HuH-7.5 (cell line): ENCODE results near the gene CAB39L.
"Not testable (repeated sequence)": the region's sequence is repeated elsewhere in the genome, so short reads cannot be mapped to it uniquely, and the experiment has no call there.

Experiments used
- DNase-seq: peaks from one replicate; pipeline ENCODE4 v3.0.0; 2011; ENCODE audit warnings: low spot score

Gene CAB39L

DNA sequence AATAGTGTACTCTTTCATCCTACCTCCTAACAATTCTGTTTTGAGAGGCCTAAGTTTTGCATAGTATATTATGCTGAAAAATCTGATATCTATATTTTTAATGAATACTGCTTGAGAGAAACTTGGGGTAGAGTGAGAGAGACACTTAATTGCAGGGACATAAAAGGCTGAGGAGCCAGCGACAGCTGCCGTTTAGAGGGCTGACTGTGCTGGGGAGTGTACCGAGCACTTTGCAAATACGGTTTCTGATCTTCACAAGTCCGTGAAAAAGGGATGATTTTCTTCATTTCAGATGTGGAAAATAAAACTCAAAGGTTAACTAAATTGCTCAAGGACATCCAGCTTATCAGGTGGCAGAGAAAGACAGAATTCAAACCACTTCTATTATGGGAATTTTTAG, 97.4 kb downstream of the CAB39L start:
- no peak for DNase-seq

DNA sequence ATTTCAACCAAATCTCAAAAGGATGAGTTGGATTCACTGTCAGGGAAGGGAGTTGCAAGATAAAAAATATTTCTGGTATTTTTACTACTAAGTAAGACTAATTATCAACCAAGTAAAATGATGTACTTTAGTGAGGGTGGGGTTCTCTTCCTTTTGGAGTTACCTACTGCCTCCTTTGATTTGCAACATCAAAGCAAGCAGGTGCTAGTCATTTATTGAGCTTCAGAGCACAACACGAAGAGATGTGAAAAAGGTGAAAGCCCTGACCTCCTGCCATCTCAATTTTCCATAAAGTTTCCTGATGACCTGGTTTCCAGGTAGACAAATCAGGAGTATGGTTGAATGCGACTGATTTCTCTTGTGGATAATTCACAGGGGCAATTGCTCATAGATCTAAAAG, 100.1 kb downstream of the CAB39L start:
- DNase-seq, result no peak

DNA sequence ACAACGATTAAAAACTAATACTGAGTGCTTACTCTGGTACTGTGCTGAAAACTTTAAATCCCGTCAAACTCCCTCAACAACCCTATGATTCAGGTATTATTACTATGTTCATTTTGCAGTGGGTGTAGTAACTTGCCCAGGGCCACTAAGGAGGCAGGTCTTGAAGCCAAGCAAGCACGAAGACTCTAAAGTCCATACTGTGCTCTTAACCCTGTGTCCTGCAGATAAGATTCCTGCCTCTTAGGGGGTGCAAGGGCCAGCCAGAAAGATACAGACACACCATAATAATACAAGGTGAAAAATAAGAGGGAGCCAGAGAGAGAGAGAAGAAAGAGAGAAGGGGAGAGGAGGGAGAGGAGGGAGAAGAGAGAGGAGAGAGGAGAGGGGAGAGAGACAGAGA, 100.6 kb downstream of the CAB39L start:
- no peak for DNase-seq

DNA sequence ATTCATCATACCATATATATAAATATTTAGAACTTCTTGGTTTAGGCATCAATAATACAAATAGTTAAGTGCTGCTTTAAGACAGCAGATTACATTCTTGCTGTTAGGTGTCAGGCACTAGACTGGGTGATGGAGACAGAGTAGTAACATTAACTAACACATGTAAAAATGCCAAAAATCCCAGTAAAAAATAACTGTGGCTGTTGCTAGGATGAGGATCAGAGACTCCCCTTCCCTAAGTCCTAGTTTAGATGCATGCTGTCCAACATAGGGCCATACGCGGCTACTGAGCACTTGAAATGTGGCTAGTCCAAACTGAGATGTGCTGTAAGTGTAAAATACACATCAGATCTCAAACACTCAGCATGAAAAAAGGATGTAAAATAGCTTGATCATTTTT, 101.4 kb downstream of the CAB39L start:
- no peak for DNase-seq

DNA sequence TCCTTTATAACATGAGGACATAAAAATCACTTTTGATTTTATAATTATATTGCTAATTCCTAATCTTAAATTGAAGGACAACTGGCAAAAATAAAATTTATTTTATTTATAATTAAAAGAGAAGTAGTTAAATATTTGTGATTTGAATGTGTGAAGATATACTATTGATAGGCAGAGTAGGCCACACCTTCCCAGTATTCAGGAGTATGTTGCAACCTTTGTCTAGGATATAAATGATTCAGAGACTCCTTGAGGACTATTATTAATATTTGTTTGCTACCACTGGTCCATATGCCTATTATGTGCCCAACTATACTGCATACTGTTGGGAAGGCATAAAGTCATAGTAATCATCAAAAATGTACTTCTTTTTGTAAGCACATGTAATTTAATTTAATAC, 101.9 kb downstream of the CAB39L start:
- DNase-seq, result no peak

DNA sequence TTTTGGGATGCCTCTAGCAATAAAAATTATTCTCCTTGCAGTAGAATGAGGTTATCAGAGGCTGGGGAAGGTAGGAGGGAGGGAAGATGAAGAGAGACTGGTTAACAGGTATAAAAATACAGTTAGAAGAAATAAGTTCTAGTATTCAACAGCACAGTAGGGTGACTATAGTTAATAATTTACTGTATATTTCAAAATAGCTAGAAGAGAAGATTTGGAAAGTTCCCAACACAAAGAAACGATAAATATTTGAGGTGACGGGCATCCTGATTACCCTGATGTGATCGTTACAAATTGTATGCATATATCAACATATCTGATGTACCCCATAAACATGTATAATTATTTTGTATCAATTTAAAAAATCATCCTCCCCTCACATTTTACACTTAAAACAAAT, 102.3 kb downstream of the CAB39L start:
- no peak for DNase-seq

DNA sequence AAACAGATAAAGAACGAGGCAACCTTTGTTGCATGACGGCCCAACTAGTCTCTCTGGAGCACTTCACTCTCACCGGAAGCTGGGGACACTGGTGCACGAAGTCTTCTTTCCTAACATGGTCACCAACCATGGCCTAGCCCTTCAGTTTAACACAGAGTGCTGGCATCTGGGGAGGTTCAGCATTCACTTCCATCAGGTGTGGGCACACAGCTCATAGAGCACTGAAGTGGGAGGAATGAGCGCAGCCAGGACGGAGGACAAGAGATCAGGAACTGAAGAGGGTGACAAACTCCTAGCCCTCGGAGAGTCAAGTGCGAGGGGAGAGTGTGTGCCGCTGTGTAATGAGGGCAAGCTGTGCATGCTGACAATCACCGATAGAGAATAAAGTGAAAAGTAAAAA, 103.7 kb downstream of the CAB39L start:
- DNase-seq, result no peak

DNA sequence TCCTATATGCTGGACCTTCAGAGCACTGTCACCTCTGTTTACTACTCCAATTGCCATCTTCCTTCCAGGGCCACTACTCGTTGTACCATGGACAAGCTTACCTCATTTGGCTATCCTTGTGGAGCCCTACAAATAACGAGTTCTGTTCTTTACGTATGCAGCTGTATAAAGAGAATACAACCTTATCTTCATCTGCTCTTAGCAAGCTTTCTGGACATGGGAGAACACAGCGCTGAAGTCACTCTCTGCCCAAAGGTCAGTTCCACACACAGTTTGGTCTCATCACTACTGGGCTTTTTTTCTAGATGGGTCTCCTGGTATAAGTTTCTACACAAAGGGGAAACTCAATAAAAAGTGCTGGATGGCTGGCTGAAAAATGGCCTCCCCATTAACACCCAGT, 107.2 kb downstream of the CAB39L start:
- peak; percentile 8 for DNase-seq

DNA sequence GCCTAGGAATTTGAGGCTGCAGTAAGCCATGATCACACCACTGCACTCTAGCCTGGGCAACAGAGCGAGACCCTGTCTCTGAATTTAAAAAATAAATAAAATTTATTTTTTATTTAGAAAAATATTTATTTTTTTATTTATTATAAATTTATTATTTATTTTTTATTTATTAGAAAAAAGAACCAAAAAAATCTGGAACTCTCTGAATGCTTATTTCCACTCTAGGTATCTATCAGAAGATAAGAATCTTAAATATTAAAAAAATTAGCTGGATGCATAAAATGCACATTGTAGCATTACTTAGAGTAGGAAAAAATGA, 113.4 kb downstream of the CAB39L start:
- no peak for DNase-seq

DNA sequence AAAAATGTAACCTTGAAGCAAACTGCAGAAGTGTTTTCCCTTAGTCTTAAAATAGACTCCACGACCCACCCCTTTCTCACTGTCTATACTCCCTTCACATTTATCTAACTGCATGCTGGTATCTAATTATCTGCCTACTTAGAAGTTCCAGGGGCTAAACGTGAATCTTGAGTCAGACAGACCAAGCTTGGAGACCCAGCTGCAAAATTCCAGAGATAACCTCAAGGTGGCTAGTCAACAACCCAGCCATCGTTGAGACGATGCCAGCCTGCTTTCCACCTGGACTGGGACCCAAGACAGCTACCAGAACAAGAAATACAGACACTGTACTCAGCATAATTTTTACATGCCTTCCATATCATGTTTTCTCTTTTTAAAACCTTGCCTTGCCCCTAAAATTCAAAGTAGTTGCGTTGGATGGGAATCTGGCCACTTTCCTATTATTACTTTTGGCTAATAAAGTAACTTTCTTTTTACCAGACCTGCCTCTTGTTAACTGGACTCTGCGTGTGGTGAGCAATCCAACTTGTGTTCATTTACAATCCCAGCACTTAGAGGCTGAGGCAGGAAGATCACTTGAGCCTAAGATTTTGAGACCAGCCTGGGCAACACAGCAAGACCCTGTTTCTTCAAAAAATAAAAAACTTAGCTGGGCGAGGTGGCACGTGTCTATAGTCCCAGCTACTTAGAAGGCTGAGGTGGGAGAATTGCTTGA, 113.9 kb downstream of the CAB39L start:
- no peak for DNase-seq

DNA sequence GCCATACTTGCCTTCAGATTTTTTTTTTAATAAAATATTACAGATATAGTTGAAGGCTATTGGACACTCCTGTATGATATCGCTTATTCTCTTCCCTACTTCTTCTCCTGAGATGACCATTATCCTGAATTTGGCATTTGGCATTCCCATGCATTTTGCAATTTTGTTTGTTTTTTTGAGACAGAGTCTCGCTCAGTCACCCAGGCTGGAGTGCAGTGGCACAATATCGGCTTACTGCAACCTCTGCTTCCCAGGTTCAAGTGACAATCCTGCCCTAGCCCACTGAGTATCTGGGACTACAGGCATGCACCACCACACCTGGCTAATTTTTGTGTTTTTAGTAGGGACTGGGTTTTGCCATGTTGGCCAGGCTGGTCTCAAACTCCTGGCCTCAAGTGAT, 116.7 kb downstream of the CAB39L start:
- DNase-seq, result not testable (repeated sequence)

DNA sequence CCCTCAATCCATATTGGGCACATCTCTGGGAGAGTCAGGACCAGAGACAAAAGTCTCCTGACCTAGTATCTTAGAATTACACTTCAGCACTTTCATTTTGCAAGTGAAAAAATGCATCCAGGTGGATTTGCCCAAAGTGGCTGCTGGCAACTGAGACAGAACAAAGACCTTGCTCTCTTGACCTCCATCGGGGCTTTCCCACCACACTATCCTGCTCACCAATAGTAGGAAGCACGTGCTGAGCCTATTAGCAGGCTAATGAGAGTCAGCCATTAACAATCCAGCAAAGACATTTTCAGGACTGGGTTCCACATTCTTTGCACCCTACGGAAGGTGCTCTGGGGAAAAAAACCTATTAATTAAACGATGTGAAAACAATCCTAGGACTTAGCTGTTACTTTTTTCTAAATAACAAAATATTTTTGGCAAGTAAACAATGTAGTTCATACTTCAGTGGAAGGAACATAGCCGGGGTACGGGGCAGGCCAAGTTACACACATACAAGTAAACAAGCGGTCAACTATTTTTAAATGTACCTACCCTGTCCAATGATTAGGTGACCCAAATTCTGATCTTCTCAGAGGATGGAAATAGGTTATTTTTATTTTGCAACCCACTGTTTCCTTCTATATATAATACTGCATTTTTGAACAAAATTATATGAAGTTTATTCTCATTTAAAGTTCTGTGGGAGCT, 117.5 kb downstream of the CAB39L start:
- no peak for DNase-seq

DNA sequence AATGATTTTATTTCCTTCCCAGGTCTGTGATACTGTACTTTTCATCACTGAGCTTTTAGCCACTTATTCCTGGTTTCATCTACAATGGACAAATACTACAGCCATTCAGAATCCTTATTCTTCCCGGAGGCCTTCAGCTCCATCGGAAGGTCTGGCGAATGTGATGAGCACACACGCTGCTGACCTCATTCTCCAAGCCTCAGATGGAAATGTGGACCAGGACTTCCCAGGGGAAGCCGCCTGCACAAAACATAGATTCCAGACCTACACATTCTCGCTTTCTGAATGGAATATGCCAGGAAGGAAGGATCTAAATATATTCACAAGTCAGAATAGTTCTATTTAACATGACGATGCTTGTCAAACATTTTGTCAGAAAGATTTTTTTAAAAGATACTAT, 120.5 kb downstream of the CAB39L start:
- DNase-seq, result no peak

DNA sequence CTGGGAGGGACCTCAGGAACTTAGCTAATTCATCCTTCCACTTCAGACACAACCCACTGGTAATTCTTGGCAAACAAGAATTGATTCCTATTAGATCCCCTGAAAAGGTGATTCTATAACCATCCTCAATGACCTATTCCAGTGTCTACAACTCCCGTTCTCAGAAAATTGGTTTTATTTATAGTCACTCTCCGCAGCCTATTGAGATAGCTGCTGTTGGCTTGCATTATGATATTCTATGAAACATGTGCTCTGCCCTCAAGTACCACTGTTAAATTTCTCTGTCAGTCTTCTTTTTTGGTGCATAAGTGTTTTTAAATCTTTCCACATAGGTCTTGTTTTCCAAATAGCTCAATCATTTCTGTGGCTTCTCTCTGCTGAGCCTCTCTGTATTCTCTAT, 121.2 kb downstream of the CAB39L start:
- no peak for DNase-seq

DNA sequence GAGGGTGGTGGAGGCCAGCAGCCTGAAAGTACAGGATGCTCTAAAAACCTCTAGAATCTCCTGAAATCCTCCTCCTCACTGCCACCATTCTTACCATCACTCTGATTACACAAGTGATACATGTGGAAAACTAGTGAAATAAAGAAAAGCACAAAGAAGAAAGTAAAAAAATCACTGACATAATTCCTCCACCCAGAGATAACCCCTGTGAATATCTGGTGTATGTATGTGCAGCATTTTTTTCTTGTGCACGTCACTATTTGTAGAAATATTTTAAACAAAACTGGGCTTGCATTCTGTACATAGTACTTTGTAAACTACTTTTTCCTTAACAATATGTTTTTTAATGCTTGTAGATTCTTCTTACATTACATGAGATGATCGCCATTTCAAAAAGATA, 122.9 kb downstream of the CAB39L start:
- no peak for DNase-seq

DNA sequence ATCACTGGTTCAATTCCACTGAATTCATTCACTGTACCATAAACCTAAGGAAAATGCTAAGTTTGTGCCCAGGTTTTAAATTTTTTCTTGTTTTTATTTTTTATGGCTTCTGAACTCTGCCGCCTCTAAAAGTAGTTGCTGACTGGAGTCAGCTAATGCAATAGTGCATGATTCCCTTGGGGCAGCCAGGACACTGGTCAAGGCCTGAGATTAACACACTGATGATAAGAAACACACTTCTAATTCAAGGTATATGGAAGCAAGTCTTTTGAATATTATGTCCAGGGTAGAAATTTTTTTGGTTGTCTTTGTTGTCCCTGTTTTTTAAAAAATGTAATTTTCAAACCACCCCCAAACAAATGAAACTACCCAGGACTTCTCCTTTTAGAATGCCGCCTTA, 123.9 kb downstream of the CAB39L start:
- DNase-seq, result no peak

DNA sequence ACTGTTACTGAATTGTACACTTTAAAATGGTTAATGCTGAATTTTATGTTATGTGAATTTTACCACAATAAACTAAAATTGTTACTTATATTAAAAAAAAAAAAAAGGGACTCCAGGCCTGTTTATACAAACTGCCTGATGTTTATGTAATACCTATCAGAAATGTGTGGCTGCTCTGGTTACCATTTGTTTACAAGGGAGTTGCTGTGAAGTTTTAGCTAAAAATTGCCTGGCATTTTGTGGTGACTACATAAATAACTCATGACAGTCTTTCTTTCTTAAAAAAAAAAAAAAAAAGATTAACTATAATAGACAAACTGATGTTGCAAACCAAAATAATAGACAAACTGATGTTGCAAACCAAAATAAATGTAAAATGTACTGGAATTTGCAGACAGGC, 124.3 kb downstream of the CAB39L start:
- DNase-seq, result no peak

DNA sequence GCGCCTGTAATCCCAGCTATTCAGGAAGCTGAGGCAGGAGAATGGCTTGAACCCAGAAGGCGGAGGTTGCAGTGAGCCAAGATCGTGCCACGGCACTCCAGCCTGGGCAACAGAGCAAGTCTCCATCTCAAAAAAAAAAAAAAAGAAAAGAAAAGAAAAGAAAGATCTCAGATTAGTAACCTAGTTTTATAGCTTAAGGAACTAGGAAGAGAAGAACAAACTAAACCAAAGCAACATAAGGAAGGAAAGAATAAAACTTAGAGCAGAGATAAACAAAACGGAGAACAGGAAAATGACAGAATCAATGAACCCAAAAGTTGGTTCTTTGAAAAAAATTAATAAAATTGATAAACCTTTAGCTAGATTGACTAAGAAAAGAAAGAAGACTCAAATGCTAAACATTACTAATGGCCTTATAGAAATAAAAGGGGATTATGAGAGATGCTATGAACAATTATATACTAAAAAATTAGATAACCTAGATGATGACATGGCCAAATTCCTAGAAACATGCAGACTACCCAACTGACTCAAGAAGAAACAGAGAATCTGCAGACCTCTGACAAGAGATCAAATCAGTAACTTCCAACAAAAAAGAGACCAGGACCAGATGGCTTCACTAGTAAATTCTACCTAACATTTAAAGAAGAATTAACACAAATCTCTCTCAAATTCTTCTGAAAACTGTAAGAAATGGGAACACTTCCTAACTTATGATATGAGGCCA, 127.9 kb downstream of the CAB39L start:
- DNase-seq, result no peak

DNA sequence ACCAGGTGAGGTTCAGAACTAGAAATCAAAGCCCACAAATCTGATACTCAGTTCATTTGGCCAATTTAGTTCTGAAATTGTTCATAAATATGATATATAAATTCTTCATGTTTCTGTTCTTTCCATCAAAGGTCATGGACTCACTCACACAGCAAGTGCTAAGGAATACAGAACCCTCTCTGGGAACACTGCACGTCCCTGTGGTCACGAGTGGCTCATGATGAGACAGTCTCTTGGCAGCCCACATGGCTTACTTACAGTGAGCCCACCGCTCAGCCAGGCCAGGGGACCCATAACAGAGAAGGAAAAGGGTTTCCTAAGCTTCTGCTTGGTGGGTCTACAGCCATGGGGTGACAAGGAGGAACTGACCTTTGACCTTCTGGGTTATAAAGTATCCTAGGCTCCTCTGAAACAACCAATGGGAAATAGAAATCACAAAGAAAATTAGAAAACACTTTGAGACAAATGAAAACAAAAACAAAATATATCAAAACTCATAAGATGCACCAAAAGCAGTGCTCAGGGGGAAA, 128.8 kb downstream of the CAB39L start:
- DNase-seq, result no peak

DNA sequence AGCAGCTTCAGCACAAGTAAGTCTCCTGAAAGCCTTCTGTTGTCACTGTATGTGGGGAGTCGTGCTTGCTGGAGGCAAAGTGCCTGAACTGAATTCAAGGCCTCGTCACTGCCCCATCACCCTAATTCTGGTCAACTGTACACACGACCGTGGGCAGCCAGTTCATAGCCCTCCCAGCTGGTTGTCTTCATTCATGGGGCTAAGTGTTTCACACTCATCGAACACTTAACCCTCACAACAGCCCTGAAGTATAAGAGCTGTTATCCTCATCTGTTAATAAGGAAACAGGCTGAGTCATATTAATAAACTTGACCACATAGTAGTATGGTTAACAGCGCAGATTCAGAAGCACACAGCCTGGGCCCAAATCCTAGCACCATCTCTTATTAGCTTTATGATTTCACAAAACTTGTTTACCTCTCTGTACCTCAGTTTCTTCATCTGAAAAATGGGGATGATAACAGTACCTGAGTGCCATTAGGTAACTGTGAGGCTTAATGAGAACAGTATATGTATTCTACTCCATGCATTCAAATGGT, 129.5 kb downstream of the CAB39L start:
- no peak for DNase-seq

DNA sequence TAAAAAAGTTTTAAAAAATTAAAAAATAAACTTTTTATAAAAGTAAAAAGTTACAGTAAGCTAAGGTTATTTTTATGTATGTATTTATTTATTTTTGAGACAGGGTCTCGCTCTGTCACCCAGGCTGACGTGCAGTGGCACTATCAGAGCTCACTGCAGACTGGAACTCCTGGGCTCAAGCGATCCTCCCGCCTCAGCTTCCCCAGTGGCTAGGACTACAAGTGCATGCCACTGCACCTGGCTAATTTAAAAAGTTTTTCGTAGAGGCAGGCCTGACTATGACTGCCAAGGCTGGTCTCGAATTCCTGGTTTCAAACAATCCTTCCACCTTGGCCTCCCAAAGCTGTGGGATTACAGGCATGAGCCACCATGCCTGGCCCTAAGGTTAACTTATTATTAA, 132.0 kb downstream of the CAB39L start:
- DNase-seq, result no peak

DNA sequence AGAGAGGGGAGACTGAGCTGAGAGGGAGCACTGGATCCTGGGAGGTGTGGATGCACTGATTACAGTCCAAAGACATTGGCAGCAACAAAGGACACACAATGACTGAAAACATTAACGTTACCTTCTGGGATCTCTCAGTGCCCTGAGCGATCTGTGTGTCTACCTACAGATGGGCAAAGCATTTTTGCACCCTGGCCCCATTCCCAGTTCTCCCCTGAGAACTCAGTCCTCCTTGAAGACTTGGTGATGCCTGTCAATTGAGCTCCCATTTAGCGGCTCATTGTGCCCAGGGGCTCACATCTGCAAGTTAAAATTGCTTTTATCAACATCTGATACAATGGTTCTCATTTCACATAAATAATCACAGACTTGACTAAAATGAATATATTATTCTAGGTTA, 133.6 kb downstream of the CAB39L start:
- no peak for DNase-seq

DNA sequence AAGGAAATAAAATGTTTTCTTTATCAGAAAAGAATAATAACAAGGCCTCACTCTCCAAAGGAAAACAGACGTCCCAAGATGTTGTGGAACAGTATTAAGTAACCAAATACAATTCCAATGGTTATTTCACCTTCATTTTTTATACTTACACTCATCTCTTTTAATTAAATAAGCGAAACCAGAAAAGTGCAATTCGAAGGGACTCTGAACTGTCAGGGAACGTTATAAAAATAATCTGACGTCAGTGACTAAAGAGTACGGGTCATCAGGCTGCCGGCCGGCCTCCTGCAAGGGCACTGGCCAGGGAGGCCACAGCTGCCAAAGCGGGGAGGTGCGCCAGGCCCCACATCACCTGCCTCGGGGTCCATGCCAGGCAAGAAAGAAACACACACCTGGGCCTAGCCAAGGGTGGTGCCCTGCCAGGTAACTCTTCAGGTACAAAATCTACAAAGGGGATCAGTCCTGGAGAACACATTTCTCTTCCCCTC, 134.9 kb downstream of the CAB39L start:
- no peak for DNase-seq
